ENCODE measurements around the gene GALNT8.
"Not testable (repeated sequence)": the region's sequence is repeated elsewhere in the genome, so short reads cannot be mapped to it uniquely, and the experiment has no call there.

Gene GALNT8

GRCh38 chr12:4710113-4710512 is 10.1 kb upstream of the GALNT8 start:
- Histone ChIP-seq H3K79me2 (ENCODE audit: control insufficient read depth, insufficient read depth, low read length, unreplicated experiment) (no peaks in the 10 kb centered on the region), H2AFZ (ENCODE audit: low read length, unreplicated experiment) (no peak overlapping the region), H3K4me1 (ENCODE audit: control insufficient read depth, insufficient read depth, low read length, unreplicated experiment) (no peaks in the 10 kb centered on the region), H3K36me3 (ENCODE audit: insufficient read depth, low read length) (no peaks in the 10 kb centered on the region), H3K27me3 (ENCODE audit: insufficient read depth, low read length) (peaks cover 22% of the 10 kb centered on the region), H3K27ac (ENCODE audit: low read depth, low read length) (no peak overlapping the region), H3K4me3 (ENCODE audit: low read depth, low read length) (no peak overlapping the region)

- H3K79me2 ChIP-seq (ENCODE audit: control insufficient read depth, insufficient read depth, low read length, unreplicated experiment), result no peaks in the 10 kb centered on the region
- H3K4me1 ChIP-seq (ENCODE audit: control insufficient read depth, insufficient read depth, low read length, unreplicated experiment), result no peaks in the 10 kb centered on the region
- H3K4me3 ChIP-seq (ENCODE audit: low read depth, low read length), result no peak overlapping the region
- H3K27me3 ChIP-seq (ENCODE audit: insufficient read depth, low read length), result peaks cover 13% of the 10 kb centered on the region; the same call in 1 of the 2 replicates
- H3K36me3 ChIP-seq (ENCODE audit: insufficient read depth, low read length), result no peaks in the 10 kb centered on the region
- H2AFZ ChIP-seq (ENCODE audit: low read length, unreplicated experiment), result no peak overlapping the region
- H3K27ac ChIP-seq (ENCODE audit: low read depth, low read length), result no peak overlapping the region
Measured at GRCh38 chr12:4714879-4715278, 5.3 kb upstream of the GALNT8 start.

- H2AFZ ChIP-seq (ENCODE audit: low read length, unreplicated experiment), result no peak overlapping the region
- no peak overlapping the region for H3K27ac ChIP-seq (ENCODE audit: low read depth, low read length)
- H3K4me3 ChIP-seq (ENCODE audit: low read depth, low read length), result no peak overlapping the region
- no peaks in the 10 kb centered on the region for H3K4me1 ChIP-seq (ENCODE audit: control insufficient read depth, insufficient read depth, low read length, unreplicated experiment)
- no peaks in the 10 kb centered on the region for H3K79me2 ChIP-seq (ENCODE audit: control insufficient read depth, insufficient read depth, low read length, unreplicated experiment)
- H3K36me3 ChIP-seq (ENCODE audit: insufficient read depth, low read length), result no peaks in the 10 kb centered on the region
- H3K27me3 ChIP-seq (ENCODE audit: insufficient read depth, low read length), result peaks cover 25% of the 10 kb centered on the region; the same call in 1 of the 2 replicates
Measured at GRCh38 chr12:4717806-4718205, 2.4 kb upstream of the GALNT8 start.

GRCh38 chr12:4720637-4720995 is 416 bp downstream of the GALNT8 start:
- H3K4me1 ChIP-seq (ENCODE audit: control insufficient read depth, insufficient read depth, low read length, unreplicated experiment), result no peaks in the 10 kb centered on the region
- no peaks in the 10 kb centered on the region for H3K79me2 ChIP-seq (ENCODE audit: control insufficient read depth, insufficient read depth, low read length, unreplicated experiment)
- H3K27ac ChIP-seq (ENCODE audit: low read depth, low read length), result no peak overlapping the region

GRCh38 chr12:4721587-4721986 is 1.4 kb downstream of the GALNT8 start:
- H3K4me1 ChIP-seq (ENCODE audit: control insufficient read depth, insufficient read depth, low read length, unreplicated experiment); H3K27ac ChIP-seq (ENCODE audit: low read depth, low read length); H3K36me3 ChIP-seq (ENCODE audit: insufficient read depth, low read length); H3K79me2 ChIP-seq (ENCODE audit: control insufficient read depth, insufficient read depth, low read length, unreplicated experiment); H3K4me3 ChIP-seq (ENCODE audit: low read depth, low read length); H2AFZ ChIP-seq (ENCODE audit: low read length, unreplicated experiment): not testable (repeated sequence)
- H3K27me3 ChIP-seq (ENCODE audit: insufficient read depth, low read length), result peaks cover 25% of the 10 kb centered on the region; the same call in 1 of the 2 replicates

More at GRCh38 chr12:4720637-4720995, 416 bp downstream of the GALNT8 start:
- no peaks in the 10 kb centered on the region for H3K36me3 ChIP-seq (ENCODE audit: insufficient read depth, low read length)
- H3K4me3 ChIP-seq (ENCODE audit: low read depth, low read length), result no peak overlapping the region
- peaks cover 25% of the 10 kb centered on the region; the same call in 1 of the 2 replicates for H3K27me3 ChIP-seq (ENCODE audit: insufficient read depth, low read length)
- no peak overlapping the region for H2AFZ ChIP-seq (ENCODE audit: low read length, unreplicated experiment)

GRCh38 chr12:4723226-4723625 is 3.0 kb downstream of the GALNT8 start:
- H3K4me1 ChIP-seq (ENCODE audit: control insufficient read depth, insufficient read depth, low read length, unreplicated experiment), result no peaks in the 10 kb centered on the region
- H3K27me3 ChIP-seq (ENCODE audit: insufficient read depth, low read length), result peaks cover 25% of the 10 kb centered on the region; the same call in 1 of the 2 replicates
- H3K79me2 ChIP-seq (ENCODE audit: control insufficient read depth, insufficient read depth, low read length, unreplicated experiment), result no peaks in the 10 kb centered on the region
- no peaks in the 10 kb centered on the region for H3K36me3 ChIP-seq (ENCODE audit: insufficient read depth, low read length)
- no peak overlapping the region for H2AFZ ChIP-seq (ENCODE audit: low read length, unreplicated experiment)
- H3K27ac ChIP-seq (ENCODE audit: low read depth, low read length), result no peak overlapping the region
- no peak overlapping the region for H3K4me3 ChIP-seq (ENCODE audit: low read depth, low read length)

- H3K36me3 ChIP-seq (ENCODE audit: insufficient read depth, low read length), result no peaks in the 10 kb centered on the region
- H3K4me1 ChIP-seq (ENCODE audit: control insufficient read depth, insufficient read depth, low read length, unreplicated experiment), result no peaks in the 10 kb centered on the region
Measured at GRCh38 chr12:4725057-4725456, 4.9 kb downstream of the GALNT8 start.

GRCh38 chr12:4734625-4735340 is 14.6 kb downstream of the GALNT8 start:
- Histone ChIP-seq H3K4me1 (ENCODE audit: control insufficient read depth, insufficient read depth, low read length, unreplicated experiment) (no peaks in the 10 kb centered on the region), H3K4me3 (ENCODE audit: low read depth, low read length) (no peak overlapping the region), H2AFZ (ENCODE audit: low read length, unreplicated experiment) (no peak overlapping the region), H3K36me3 (ENCODE audit: insufficient read depth, low read length) (no peaks in the 10 kb centered on the region), H3K27ac (ENCODE audit: low read depth, low read length) (no peak overlapping the region), H3K27me3 (ENCODE audit: insufficient read depth, low read length) (peaks cover 9% of the 10 kb centered on the region; the same call in 1 of the 2 replicates), H3K79me2 (ENCODE audit: control insufficient read depth, insufficient read depth, low read length, unreplicated experiment) (no peaks in the 10 kb centered on the region)

More at GRCh38 chr12:4725057-4725456, 4.9 kb downstream of the GALNT8 start:
- H3K27ac ChIP-seq (ENCODE audit: low read depth, low read length), result no peak overlapping the region
- H3K79me2 ChIP-seq (ENCODE audit: control insufficient read depth, insufficient read depth, low read length, unreplicated experiment), result no peaks in the 10 kb centered on the region
- peaks cover 19% of the 10 kb centered on the region; the same call in 1 of the 2 replicates for H3K27me3 ChIP-seq (ENCODE audit: insufficient read depth, low read length)
- H2AFZ ChIP-seq (ENCODE audit: low read length, unreplicated experiment), result no peak overlapping the region
- H3K4me3 ChIP-seq (ENCODE audit: low read depth, low read length), result no peak overlapping the region

- no peak overlapping the region for H2AFZ ChIP-seq (ENCODE audit: low read length, unreplicated experiment)
- no peak overlapping the region for H3K27ac ChIP-seq (ENCODE audit: low read depth, low read length)
- H3K27me3 ChIP-seq (ENCODE audit: insufficient read depth, low read length), result peaks cover 9% of the 10 kb centered on the region; the same call in 1 of the 2 replicates
- H3K36me3 ChIP-seq (ENCODE audit: insufficient read depth, low read length), result no peaks in the 10 kb centered on the region
- H3K4me1 ChIP-seq (ENCODE audit: control insufficient read depth, insufficient read depth, low read length, unreplicated experiment), result no peaks in the 10 kb centered on the region
- H3K79me2 ChIP-seq (ENCODE audit: control insufficient read depth, insufficient read depth, low read length, unreplicated experiment), result no peaks in the 10 kb centered on the region
- no peak overlapping the region for H3K4me3 ChIP-seq (ENCODE audit: low read depth, low read length)
Measured at GRCh38 chr12:4736091-4736490, 15.9 kb downstream of the GALNT8 start.

- H3K4me3 ChIP-seq (ENCODE audit: low read depth, low read length), result no peak overlapping the region
- no peaks in the 10 kb centered on the region for H3K4me1 ChIP-seq (ENCODE audit: control insufficient read depth, insufficient read depth, low read length, unreplicated experiment)
- H3K27ac ChIP-seq (ENCODE audit: low read depth, low read length), result no peak overlapping the region
- no peak overlapping the region for H2AFZ ChIP-seq (ENCODE audit: low read length, unreplicated experiment)
- peaks cover 5% of the 10 kb centered on the region; the same call in 1 of the 2 replicates for H3K27me3 ChIP-seq (ENCODE audit: insufficient read depth, low read length)
- no peaks in the 10 kb centered on the region for H3K36me3 ChIP-seq (ENCODE audit: insufficient read depth, low read length)
- no peaks in the 10 kb centered on the region for H3K79me2 ChIP-seq (ENCODE audit: control insufficient read depth, insufficient read depth, low read length, unreplicated experiment)
Measured at GRCh38 chr12:4738541-4738940, 18.3 kb downstream of the GALNT8 start.

GRCh38 chr12:4742416-4742970 is 22.3 kb downstream of the GALNT8 start:
- H3K4me3 ChIP-seq (ENCODE audit: low read depth, low read length), result no peak overlapping the region
- H2AFZ ChIP-seq (ENCODE audit: low read length, unreplicated experiment), result no peak overlapping the region
- peaks cover 5% of the 10 kb centered on the region; the same call in 1 of the 2 replicates for H3K27me3 ChIP-seq (ENCODE audit: insufficient read depth, low read length)
- no peaks in the 10 kb centered on the region for H3K79me2 ChIP-seq (ENCODE audit: control insufficient read depth, insufficient read depth, low read length, unreplicated experiment)
- H3K27ac ChIP-seq (ENCODE audit: low read depth, low read length), result no peak overlapping the region
- no peaks in the 10 kb centered on the region for H3K36me3 ChIP-seq (ENCODE audit: insufficient read depth, low read length)
- H3K4me1 ChIP-seq (ENCODE audit: control insufficient read depth, insufficient read depth, low read length, unreplicated experiment), result no peaks in the 10 kb centered on the region

All from ACC112 (cell line).